DMS 273 (cell line): ENCODE data around the gene TLL2.
A peak's percentile ranks its signal among the peaks of the same experiment; 100 is the strongest.

ENCODE experiments used
- DNase-seq: peaks from one replicate; lab custom pipeline; 2025; ENCODE audit not compliant: unreplicated experiment; lab: John Stamatoyannopoulos, UW

Gene TLL2

DNA sequence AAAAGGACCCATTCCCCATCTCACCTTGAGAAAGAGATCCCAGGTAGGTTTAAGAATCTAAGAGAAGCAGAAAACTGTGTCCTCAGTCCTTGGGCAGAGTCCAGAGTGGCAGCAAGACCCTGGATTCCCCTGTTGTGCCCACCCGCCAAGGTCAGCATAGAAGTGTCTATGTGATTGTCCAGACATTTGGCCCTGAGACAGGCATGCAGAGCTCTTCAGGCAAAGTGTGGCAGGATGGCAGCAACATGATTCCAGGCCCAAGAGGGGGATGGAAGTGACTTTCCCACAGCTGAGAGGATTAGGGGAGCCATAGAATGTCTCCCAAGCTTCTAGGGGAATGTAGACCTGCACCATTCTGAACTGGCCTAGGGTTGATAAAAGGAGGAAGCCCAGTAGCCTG lies 115.8 kb downstream of the TLL2 start:
- DNase-seq = no peak

DNA sequence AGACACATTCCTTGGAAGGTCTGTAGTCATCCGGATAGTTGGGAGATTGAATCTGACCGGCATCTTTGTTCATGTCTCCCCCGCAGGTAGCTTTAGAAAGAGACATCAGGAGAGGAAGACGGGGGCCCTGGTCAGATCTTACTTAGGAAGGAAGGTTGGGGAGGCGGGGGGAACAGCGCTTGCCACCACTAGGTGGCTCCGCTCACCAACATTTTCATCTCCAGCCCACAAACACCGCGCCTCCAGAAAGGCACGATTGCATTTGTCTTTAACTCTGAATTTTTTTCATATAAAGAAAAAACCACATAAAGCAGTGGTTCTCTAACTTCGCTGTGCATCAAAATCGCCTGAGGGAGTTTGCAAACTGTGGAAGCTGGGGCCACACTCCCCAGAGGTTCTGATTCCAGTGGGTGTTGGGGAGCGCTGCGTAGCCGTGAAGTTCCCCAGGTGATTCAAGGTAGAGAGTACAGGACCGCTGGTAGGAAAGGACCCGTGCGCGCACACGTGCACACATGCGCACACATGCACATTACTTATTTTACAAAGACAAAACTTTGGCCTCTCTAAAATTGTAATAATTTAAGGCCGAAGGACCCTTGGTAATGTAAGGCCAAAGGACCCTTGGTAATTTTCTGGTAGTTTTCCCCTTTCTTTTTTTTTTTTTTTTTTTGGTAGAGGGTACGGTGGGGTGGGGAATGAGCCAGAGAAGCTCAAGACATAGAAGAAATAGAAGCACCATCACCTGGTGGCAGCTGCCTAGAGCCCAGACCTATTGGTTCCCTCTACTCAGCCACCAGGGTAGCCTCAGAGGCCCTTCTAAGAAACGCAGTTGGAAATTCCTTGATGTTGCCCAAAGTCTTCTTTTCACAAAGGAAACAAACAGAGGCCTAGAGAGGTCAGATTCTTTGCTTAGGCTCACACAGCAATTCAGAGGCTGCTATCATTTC lies 117.5 kb downstream of the TLL2 start:
- DNase-seq = peak; percentile 79

DNA sequence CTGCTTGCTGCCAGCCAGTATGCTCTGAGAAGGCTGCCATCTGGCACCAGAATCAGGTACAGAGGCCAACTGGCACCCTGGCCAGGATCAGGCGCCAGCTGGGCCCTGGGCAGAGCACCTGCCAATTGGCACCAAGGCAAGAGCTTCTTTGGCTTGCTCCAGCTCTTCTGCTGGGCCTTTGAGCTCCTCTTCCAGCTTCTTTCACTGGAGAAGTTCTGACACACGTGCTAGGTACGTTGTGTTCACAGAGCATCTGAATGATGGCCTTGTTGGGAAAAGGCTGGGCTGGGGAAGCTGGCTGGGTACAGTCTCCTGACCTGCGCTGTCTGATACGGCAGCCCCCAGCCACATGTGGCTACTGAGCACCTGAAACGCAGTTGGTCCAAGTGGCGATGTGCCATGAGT lies 123.3 kb downstream of the TLL2 start:
- DNase-seq = peak; percentile 93

DNA sequence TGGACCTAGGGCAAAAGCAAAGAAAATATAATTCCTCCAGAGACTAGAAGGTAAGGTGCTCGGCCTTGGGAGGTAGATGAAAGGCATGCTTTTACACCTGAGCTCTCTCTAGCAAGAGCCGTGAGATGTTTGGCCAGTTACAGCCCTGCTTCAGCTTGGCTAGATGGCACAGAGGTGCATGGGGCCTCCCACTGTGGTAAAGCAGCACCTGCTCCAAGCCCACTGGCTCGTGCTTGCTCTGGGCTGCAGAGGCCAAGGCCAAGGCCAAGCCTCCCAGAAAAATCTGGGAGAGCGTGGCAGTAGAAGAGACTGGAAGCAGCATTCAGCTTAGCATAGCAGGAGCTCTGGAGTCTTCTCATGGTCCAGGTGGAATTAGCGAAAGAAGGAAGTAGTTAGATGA lies 123.9 kb downstream of the TLL2 start:
- no peak for DNase-seq

DNA sequence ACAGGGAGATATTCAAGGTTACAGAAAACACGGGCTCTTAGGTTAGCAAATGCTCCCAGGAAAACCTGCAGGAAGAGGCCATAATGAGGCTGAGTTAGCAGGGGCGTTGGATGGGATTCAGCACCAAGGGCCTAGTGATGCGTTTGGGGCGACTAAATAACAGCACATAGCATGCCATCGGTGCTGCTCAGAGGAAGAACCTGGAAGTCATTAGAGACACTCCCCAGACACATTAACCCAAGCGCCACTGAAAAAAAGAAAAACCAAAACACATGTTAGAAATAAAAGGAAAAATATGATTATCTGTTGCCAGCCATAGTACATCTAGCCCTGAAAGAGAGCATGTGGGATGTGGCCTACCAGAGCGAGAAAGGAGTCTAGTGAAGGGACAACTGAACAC lies 126.1 kb downstream of the TLL2 start:
- no peak for DNase-seq

DNA sequence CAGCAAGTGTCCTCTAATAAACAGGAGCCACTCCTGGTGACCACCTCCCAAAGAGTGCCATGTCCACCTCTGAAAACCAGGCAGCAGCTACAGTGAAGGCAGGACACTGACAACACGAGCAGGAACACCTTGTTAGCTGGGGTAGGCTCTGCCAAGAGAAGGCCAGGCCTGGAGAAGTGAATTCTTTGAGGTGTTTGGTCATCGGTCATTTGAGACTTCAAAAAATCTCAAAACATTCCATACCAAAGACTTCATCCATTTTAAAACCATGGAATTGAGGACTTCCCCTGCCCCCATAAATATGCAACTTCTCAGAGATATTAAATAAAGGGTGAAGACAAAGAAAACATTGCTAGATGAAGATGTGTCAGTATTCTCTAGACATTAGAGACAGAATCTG lies 126.6 kb downstream of the TLL2 start:
- DNase-seq = no peak

DNA sequence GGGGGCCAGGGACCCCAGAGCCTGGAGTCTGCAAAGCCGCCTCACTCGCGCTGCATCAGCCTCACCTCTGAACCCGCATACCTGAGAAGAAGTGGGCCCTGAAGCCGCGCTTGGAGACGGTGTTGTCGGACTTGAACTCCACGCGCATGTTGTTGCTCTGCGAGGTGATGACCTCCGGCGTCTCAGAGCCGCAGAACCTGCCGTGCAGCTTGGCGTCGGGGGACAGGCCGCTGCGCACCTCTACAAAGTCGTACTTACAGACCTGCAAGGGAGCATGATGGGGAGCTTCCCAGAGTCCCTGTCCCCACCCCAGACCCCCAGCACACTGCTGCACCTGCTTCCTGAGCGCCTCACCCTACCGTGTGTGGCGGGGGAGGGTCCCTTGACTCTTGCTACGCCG lies 129.2 kb downstream of the TLL2 start:
- DNase-seq = no peak

DNA sequence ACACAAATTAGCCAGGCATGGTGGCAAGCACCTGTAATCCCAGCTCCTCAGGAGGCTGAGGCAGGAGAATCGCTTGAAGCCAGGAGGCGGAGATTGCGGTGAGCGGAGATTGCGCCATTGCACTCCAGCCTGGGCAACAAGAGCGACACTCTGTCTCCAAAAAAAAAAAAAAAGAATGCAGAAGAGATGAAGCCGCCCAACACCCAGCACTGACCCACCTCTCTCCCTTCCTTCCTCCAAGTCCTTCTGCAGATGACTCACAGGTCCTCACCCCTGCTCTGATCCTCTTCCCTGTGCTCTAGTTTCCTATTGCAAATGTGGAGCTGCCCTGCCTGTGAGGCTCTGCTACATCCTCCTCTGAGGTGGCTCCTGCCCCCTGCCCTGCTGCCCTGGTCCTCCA lies 132.9 kb downstream of the TLL2 start:
- DNase-seq = no peak

DNA sequence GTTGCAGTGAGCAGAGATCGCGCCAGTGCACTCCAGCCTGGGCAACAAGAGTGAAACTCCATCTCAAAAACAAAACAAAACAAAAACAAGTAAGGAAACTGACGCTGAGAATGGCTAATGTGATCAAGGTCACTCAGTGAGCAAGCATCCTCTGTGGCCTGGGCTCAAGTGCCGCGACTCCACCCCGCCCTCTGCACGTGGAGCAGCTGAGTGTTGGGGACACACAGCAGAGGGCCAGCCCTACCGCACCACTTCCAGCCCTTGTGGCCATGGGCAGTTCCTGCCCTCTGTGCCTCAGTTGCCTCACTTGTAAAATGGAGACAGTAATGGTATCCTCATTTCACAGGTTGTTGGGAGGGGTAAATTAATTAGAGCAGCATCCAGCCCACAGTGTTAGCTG lies 134.0 kb downstream of the TLL2 start:
- DNase-seq = no peak

DNA sequence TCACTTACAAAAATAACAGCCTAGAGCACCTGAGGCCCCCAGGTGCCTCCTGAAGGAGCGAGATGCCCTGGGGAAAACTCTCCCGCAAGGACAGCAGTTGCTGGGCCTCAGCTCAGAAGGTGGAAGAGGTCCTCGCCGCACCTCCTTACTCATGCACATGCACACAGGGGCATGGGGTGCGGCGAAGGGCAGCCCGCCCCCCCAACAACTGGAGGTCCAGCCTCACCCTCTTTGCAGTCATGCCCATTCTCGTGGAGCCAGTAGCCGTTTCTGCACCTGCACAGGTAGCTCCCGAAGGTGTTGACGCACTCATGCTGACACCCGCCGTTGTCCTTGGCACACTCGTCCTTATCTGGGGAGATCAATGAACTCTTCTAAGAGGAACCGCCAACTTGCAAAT lies 135.0 kb downstream of the TLL2 start:
- no peak for DNase-seq

DNA sequence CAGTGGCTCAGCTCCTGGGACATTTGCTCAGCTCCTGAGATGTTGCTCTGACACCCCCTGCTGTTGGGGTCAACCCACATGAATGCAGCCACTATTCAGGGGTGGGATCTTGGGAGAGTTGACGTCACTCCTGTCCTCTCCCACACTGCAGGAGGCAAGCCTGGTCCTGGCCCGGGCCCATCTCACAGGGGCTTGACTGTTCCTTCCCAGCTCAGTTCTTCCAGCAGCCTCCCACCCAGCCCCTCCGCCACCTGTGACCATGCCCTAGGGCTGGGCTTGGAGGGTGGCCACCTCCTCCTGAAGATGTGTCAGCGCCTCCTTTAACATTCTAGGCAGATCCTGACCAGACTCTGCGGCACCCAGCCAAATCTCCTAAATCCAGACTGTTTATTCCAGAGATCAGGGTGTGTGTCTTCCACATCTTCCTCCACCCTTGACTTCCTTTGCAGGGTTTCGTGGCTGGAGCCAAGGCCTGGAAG lies 135.9 kb downstream of the TLL2 start:
- DNase-seq = no peak

DNA sequence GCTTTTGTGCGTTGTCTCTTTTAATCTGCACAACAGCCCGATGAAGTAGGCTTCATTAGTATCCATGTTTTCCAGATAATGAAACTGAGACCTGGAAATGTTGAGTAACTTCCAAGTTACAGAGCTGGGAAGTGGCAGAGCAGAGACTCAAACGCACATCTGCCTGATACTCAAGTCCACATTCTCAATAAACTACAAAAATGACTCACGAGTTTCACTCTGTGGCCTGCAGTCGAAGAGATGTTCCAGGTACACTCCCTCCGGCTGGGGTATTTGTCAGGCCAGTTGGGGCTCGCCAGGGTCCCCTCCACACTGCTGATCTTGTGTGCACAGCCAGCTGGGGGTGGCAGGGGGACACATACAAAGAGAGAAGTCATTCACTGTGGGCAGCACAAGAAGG lies 137.2 kb downstream of the TLL2 start:
- no peak for DNase-seq

DNA sequence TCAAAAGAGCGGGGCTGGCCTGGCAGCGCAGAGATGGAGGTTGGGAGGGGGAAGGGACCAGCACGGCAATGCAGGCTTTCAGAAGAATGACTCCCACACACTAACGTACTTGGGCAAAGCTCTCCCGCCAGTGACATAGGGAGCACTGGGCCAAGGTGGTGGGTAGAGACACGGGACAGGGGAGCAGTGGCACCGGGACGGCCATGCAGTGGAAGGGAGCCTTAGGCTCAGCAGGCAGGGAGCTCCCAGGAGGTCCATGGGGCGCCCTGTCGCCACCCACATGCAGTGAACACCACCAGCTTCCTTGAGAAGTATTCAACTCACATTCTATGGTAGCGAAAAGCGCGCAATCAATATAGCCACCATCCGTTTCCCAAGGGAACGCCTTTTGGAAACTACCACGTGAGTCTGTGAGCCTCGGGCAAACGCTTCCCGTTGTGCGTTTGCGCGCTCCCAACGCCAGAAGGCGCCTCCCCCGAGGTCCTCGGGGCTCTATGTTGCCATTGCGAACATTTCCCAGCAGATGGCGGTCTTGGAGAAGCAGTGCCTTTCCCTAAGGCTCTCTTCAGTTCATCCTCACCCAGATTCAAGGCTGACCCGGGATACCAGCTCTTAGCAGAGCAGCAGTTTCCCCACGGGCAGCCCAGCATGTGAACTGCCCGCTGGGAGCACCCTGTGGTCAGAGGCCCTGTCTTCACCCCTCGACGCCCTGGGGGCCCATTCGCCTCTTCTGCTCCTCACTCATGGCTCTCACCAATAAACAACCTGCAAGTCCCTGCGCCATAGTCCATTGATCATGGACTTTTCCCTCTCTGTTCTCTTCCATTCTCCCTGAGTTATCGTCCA lies 138.5 kb downstream of the TLL2 start:
- DNase-seq = peak; percentile 95

DNA sequence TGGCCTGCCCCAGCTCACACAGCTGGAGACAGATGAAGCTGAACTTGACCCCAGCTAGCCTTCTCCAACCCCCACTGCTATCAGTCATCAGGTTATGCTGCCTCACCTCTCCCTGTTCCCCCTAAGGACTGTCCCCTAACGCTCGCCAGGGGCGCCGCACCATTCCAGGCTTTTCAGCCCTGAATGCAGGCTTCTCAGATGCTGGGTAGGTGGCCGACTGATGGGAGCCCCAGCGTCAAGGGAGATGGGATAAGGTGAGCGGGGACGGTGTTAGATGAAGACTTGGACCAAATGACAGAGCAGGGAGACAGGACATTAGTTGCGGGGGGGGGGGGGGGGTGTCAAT lies 139.1 kb downstream of the TLL2 start:
- DNase-seq = peak; percentile 29

DNA sequence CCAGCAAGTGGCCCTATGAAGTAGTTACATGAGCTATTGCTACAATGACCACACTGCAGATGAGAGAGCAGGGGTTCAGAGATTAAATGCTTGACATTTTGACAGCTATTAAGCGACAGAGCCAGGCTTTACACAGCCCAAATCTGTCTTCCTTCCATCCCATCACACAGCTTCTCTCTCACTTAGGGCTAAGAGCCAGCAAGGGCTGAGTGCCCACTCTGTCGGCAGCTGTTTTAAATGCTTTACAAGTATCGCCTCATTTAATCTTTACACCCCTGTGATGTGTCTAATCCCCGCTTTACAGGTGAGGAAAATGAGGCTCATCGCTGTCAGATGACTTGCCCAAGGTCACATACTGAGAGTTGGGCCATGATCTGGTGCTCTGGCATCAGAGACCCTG lies 139.7 kb downstream of the TLL2 start:
- no peak for DNase-seq

DNA sequence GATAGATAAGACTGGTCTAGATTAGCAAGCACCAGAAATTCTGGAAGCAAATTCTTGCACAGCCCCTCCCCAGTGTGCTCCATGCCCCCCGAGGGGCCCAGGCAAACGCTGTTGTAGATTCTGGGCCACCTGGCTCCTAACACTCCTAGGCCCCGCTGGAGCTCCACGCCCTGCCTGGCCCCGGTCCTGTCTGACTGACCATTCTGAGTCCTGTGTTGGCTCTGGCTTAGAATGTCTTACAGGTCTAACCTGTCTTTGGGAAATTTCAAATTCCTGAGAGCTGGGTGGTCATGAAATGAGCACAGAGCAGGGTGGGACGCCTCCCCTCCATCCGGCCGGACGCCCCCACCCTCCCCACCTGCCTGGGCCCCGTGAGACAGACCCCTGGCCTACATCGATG lies 142.4 kb downstream of the TLL2 start:
- DNase-seq = no peak

DNA sequence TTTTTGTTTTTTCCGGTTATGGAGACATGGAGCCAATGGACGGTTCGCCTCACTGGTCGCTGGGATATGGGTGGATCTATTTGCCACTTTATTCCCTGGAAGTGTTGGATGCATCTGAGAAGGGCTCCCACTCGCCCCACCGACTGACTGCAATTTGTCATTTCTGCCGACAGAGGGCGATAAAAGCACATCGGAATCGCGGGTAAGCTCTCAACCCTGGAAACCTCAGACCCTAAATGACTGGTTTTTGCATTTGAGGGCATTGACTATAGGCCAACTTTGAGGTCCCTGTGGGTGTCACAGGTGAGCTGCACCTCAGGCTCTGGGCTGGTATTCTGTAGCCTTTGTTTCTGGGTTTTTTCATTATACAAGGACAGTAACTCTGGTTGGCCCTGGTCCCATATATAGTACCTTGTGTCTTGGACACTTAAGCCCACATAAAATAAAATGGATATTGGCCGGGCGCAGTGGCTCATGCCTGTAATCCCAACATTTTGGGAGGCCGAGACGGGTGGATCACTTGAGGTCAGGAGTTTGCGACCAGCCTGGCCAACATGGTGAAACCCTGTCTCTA lies 143.1 kb downstream of the TLL2 start:
- peak; percentile 76 for DNase-seq

DNA sequence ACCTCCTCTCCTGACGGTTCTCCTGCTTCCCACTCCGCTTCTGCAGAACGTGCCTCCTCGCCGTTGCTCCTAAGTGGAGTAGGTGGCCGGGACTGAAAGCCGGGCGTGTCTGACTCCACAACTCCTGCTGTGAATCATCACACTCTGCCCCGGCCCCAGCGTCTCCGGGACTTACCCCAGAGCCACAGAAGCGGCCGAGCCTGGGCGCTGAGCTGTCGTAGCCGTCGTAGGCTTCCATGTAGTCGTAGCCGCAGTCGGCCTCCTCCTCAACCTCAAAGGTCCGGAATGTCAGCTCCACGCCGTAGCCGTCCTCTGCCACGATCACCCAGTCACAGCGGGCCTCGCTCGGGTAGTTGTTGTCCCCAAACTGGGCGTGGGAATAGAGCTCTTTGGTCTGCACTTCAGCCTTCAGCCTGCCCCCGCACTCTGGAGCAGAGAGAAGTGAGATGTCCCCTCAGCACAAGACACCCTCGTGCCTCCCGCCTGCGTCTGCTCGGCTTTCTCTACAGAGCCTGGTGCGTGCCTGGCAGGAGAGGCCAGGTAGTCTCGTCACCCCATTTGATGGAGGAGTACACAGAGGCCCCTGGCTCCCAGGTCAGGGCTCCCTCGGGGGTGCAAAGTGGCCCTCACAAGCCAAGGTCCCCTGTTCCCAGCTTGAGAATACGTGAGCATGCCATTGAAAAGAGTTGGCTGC lies 143.7 kb downstream of the TLL2 start:
- no peak for DNase-seq

DNA sequence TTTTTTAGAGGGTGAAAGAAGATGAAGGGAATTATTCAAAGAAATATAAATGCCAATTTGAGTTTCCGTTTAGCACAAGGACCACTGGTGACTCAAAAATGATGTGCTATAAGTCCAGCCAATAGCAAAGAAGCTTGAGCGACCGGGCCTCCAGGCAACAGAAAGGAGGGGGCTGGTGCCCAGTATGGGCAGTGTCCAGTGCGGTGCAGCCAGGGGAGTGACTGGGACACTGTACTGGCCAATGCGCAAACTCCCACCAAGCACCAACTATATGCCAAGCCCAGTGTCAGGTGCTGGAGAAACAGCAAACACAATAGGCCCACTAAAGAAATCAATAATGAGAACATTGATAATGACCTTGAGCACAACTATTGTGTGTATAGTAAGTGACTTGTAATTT lies 144.8 kb downstream of the TLL2 start:
- no peak for DNase-seq

DNA sequence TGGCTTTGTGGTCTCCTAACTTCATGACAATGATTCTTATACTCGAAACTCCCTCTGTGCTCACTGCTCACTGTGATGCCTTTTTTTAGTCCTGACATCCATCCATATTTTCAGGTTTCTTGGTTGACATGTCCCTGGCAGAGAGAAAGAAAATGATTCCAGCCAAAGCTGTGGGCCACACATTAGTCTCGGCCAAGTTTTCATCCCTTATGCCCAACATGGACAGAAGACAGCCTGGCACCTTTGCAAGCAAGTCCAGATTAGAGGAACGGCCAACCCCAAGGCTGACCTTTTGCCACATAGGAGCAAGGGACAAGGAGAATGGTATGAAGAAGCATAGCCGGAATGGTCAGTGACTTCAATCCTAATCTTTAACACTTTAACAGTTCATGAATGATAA lies 146.3 kb downstream of the TLL2 start:
- DNase-seq = no peak

DNA sequence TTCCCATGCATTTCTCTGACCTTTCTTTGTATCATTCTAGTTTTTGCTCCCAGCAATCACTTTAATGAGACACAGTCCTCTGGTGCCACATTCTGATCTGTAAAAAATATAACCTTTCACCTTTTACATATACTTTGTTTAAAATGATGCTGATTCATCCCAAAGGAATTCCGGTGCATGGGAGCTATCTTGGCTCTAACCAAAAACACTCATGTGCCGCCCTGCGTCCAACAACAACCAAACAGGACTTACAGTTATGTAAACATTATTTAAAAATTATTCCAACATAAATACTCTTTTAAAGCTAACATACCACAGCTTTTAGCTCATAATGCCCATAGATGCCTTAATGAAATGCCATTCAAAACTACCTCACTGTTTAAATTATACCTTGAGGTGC lies 147.2 kb downstream of the TLL2 start:
- no peak for DNase-seq
